RWPE1 (cell line): Measurements from ENCODE around the gene DCPS.

ENCODE experiments used
- CTCF ChIA-PET: fragments of 350-600 bp; sonication (Branson Sonifier 250); formaldehyde crosslinking; extraction: SDS; loops from one replicate; lab custom pipeline; 2021; lab: Yijun Ruan, JAX
- POLR2A ChIA-PET: fragments of 400-600 bp; formaldehyde crosslinking; extraction: SDS; loops from one replicate; lab custom pipeline; 2020; ENCODE audit warnings: antibody characterized with exemption; ENCODE audit not compliant: low non-redundant PET; lab: Yijun Ruan, JAX
- DNase-seq: peaks from one replicate; pipeline ENCODE4 v3.0.0; 2012; ENCODE audit warnings: low spot score
- H3K27ac ChIP-seq: fragments of 450-650 bp; 2 replicates; pipeline ENCODE4 v1.5.1; 2017
- CTCF ChIP-seq: fragments of 450-650 bp; conservative IDR thresholded peaks from 2 replicates; pipeline ENCODE4 v1.5.1; 2017; ENCODE audit warnings: low read depth, mild to moderate bottlenecking

Gene DCPS

GRCh38 chr11:126317756-126318573 is 14.1 kb downstream of the DCPS start:
- ChIA-PET CTCF (interaction anchor here (0.5 to 0.6 kb wide), 3 partner anchors 72 to 1816 kb away, joined by 3 to 5 read pairs (median 3); no protein-coding TSS in a partner anchor), POLR2A (no interaction called here)
- no peak for DNase-seq
- H3K27ac ChIP-seq = peak overlapping the region; percentile 100
- TF ChIP-seq CTCF = no peak

GRCh38 chr11:126318574-126319373 is 14.9 kb downstream of the DCPS start:
- peak overlapping the region; percentile 100 for H3K27ac ChIP-seq
- CTCF ChIA-PET = interaction anchor here (0.6 to 1.3 kb wide), 4 partner anchors 21 to 1362 kb away, joined by 3 to 4 read pairs (median 4); no protein-coding TSS in a partner anchor
- no peak for TF ChIP-seq CTCF
- POLR2A ChIA-PET = interaction anchor here (0.6 kb wide), 1 partner anchor 35 kb away, joined by 3 read pairs; no protein-coding TSS in a partner anchor
- peak; percentile 83 for DNase-seq

- POLR2A ChIA-PET = interaction anchor here (0.6 kb wide), 1 partner anchor 34 kb away, joined by 3 read pairs; no protein-coding TSS in a partner anchor
- CTCF ChIA-PET = interaction anchor here (0.6 to 1.3 kb wide), 3 partner anchors 21 to 1362 kb away, joined by 3 to 4 read pairs (median 4); no protein-coding TSS in a partner anchor
- no peak for DNase-seq
- peak overlapping the region; percentile 100 for H3K27ac ChIP-seq
- no peak for TF ChIP-seq CTCF
These were observed 15.5 kb downstream of the DCPS start for GRCh38 chr11:126319374-126319740.

DNA sequence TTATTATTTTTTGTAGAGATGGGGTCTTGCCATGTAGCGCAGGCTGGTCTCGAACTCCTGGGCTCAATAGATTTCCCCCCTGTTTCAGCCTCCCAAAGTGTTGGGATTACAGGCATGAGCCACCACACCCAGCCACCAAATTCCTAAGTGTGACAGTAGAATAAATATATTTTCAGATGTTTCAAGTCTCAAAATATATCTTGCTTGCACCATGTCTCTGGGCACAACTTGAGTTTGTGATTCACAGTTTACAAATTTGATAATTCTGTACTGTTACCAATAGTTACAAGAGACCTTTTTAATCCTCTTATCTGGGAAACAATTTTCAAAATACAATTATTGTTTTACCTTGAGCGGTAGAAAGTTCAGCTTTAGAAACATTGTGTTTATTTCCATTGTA is 19.1 kb downstream of the DCPS start:
- CTCF ChIA-PET = interaction anchor here (0.7 kb wide), 2 partner anchors 25 to 79 kb away, joined by 3 to 6 read pairs; no protein-coding TSS in a partner anchor
- POLR2A ChIA-PET = interaction anchor here (0.7 kb wide), 1 partner anchor 430 kb away, joined by 4 read pairs; no protein-coding TSS in a partner anchor
- no peak for DNase-seq
- no peak for TF ChIP-seq CTCF
- H3K27ac ChIP-seq = peak overlapping the region; percentile 14; the same call in 1 of the 2 replicates

- ChIA-PET POLR2A (no interaction called here), CTCF (no interaction called here)
- no peak for TF ChIP-seq CTCF
- no peak for DNase-seq
- H3K27ac ChIP-seq = peak overlapping the region; percentile 23; the same call in 1 of the 2 replicates
These were observed 23.6 kb downstream of the DCPS start for GRCh38 chr11:126327281-126328000.
